HG03558 (cell line): ENCODE data around the gene CCNT2.
"Not testable (repeated sequence)": the region's sequence is repeated elsewhere in the genome, so short reads cannot be mapped to it uniquely, and the experiment has no call there.

Experiments
- ATAC-seq: cut with Tn5 transposase; IDR thresholded peaks from one replicate; pipeline ENCODE4 v1.9.1; 2021; ENCODE audit warnings: moderate number of reproducible peaks; ENCODE audit not compliant: unreplicated experiment; ENCODE audit errors: extremely low read depth

The CCNT2 gene

GRCh38 chr2:134973241-134974138 lies 54.9 kb downstream of the CCNT2 start:
- ATAC-seq: no peak

- no peak for ATAC-seq
Observed at GRCh38 chr2:134975281-134976009, 56.8 kb downstream of the CCNT2 start.

DNA sequence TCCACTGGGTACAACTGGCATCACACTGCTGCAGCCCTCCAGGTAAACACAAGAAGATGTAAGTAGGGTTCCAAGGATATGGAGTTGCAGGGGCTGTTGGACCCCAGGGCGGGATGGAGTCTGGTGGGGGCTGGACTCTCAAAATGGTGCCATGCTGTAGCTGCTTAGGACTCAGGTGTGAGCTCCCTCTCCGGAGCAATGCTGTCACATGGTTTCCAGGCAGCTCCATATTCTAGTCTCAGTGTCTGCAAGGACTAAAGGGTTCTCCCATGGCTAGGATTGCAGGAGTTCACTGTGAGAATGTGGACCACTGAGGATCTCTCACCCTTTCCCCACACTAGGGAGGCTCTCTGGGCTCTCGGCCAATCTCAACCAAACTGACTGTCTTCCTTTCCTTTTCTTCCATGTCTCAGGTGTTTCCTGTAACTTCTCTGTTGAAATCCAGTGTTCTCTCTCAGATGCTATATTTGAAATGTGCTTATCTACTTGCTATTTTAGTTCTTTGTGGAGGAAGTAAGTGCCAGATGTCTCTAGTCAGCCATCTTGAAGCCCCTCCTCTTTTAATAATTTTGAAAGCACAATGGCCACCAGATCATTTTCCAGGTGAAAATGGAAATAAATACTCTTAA lies 57.6 kb downstream of the CCNT2 start:
- no peak for ATAC-seq

GRCh38 chr2:134977104-134977503 lies 58.5 kb downstream of the CCNT2 start:
- ATAC-seq: not testable (repeated sequence)

- no peak for ATAC-seq
Observed at GRCh38 chr2:134979221-134979620, 60.6 kb downstream of the CCNT2 start.

DNA sequence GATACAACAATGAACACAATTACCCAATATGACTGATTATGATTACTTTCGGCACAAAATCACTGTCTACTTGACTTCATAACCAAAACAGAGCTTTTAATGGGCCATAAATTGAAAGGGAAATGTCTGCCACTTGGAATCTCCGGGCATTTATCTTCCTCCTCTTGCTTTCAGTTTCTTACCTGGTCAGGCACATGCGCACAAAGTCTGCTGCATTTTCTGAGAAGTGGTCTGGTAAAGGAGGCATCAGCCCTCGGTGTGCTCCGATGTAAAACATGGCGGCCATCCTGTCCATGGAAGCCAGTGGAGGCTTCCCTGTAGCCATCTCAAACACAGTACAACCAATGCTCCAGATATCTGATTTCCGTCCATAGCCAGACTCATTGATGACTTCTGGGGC lies 62.0 kb downstream of the CCNT2 start:
- ATAC-seq: no peak

GRCh38 chr2:134982603-134983002 lies 64.0 kb downstream of the CCNT2 start:
- ATAC-seq: no peak

GRCh38 chr2:134985061-134985460 lies 66.4 kb downstream of the CCNT2 start:
- ATAC-seq: no peak

- ATAC-seq: no peak
Observed at GRCh38 chr2:134988994-134989605, 70.5 kb downstream of the CCNT2 start.

DNA sequence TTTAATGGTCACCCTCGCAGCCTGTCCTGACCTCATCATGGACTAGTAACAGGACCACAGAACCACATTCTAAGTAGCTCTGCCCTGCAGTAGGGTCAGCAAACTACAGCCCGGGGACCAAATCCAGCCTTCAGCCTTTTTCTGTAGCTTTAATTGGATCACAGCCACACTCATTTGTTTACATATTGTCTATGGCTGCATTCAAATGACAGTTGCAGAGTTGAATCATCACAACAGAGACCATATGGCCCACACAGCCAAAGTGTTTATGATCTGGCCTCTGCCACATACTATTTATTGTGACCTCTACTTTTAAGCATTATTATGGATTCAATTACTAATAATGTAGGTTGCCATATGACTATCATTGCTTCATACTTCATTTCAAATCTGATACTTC lies 80.9 kb downstream of the CCNT2 start:
- no peak for ATAC-seq

DNA sequence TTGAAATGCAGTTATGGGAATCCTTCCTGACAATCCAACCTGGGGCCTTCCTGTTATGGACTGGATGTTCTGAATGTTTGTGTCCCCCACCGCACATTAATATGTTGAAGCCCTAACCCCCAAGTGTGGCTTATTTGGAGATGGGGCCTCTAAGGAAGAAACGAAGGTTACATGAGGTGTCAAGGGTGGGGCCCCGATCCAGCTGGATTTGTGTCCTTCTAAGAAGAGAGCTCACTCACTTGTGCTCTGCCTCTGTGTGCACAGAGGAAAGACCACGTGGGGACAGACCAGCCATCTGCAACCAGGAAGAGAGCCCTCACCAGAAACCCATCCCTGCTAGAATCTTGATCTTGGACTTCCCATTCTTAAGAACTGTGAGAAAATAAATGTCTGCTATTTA lies 84.2 kb downstream of the CCNT2 start:
- no peak for ATAC-seq

DNA sequence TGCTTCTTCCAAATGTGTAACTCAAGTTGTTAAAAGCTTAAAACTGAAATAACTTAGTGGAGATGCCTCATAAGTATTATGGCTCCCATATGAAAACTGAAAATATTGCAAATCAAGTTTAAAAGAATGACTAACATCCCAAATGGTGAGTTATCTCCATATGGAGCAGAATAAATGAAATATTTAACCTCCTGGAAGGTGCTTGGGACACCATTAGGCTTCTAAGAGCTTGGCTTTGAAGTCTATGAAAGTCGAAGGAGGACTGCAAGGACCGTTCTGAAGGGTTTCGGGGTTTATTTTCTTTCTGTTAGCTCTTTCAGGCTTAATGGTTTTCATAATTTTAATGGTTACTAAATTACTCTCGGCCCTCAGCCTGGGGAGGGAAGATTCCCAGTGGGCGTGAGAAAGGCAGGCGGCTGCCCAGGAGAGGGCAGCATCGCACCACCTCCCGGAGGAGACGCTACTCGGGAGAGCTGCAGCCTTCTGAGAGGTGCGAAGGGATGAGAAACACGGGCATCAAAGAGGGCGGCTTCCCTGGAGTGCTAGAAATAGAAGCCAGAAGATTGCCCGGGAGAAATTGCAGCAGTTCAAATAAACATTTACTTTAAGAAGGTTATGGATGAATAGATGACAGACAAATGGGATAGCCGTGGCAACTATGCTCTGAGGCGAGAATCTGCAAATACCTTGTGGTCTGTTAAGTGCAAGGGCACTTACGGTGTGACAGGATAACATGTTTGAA lies 85.6 kb downstream of the CCNT2 start:
- peak; percentile 70 for ATAC-seq

- ATAC-seq: no peak
Observed at GRCh38 chr2:135005753-135006152, 87.1 kb downstream of the CCNT2 start.
